Fibroblast of skin of left biceps (primary cell): ENCODE data around the gene FOXL3.

Experiments
- DNase-seq, 2 experiments: peaks; one replicate each; pipeline ENCODE4 v3.0.0-alpha.2; 2013; ENCODE audit warnings: low read depth in 2 of 2

The FOXL3 gene

DNA sequence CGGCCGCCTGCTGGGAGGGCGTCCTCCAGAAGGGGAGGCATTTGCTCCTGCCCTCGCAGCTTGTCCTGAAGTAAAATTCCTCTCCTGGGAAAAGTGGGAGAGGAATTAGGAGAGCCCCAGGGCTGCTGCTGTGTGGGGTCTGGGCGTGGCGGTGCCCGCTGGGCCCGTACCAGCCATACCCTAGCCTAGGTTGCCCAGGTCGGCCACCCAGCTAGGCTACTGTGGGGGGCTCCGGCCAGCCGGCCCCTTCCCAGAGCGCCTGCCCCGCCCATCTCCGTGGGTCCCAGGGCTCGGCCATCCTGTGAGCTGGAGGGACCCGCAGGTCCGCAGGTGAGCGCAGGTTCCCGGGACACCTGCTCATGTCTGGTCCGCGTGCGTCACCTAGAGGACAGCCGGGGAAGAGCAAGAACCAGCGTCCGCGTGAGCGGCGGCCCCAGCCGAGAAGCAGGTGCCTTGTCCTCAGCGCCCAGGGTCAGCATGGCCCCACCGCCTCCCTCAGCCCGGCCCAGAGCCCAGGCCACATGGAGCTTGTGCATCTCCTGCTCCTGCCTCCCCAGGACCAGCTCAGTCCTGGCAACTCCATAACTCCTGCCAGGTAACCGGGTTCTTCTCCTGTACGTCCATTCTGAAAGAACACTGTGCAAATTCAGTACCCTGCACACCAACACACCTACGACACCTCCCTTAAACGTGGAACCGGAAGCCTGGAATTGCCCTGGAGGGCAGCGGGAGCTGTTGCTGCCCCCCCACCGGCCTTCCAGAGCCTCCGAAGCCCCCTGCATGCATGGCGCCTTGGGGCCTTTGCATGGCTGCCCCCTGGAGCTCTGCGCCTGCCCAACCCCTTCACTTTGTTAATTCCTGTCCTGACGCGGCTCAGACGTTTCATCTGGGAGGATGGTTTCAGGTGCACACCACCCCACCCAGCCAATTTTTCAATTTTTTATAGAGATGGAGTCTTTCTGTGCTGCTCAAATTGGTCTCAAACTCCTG, 22.8 kb upstream of the FOXL3 start:
- DNase-seq, result no peak

DNA sequence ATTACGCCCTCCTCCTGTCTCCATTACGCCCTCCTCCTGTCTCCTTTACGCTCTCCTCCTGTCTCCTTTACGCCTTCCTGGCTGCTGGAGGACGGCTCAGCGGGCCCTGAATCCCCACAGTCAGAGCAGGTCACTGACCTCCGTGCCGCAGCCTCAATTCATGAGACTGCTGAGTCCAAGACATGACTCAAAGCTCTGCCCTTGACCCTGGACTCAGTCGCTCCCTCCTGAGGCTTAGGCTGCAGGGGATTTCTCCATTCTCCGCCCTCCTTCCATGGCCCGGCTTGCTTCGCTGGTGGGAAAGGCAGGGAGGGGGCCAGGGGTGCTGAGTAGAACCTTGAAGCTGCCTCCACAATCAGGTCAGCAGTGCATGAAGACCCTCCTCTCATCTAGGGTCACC, 21.0 kb upstream of the FOXL3 start:
- no peak for DNase-seq

DNA sequence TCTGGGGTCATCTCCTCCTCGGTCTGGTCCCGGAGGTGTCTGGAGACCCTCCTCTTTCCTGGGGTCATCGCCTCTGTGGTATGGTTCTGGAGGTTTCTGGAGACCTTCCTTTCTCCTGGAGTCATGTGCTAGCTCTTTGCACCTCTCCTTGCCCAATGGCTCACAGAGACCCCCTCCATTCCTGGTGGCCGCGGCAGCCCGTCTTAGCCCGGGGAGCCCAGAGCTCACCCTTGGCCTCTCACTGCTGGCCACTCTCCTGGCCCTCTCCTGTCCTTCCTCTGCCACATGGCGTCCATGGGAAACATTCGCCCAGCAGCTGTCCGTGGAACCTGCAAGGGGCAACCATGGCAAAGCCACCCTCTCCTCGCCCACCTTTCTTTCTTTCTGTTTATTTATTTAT, 20.2 kb upstream of the FOXL3 start:
- no peak for DNase-seq

- no peak for DNase-seq
Observed at GRCh38 chr7:270351-270983, 19.5 kb upstream of the FOXL3 start.

GRCh38 chr7:271266-272107, 18.5 kb upstream of the FOXL3 start:
- peak; percentile 11 to 25 for DNase-seq

DNA sequence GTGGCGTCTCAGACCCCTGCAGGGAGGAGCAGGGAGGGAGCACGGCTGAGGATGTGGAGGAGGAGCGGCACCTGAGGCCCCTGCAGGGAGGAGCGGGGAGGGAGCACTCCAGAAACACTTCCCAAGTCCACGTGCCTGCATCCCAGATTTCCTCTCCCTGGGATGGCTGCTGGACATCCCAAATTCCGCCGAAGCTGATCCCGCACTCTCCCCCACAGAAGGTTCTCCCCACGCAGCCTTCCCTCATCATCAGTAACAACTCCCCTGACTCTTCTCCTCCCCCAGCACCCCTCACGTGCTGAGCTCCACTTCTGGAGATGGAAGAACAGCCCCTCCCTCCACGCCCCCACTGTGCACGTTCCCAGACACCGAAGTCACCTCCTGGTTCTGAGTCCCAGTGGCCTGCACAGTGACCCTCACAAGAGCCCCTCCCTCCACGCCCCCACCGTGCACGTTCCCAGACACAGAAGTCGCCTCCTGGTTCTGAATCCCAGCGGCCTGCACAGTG, 17.8 kb upstream of the FOXL3 start:
- no peak for DNase-seq

GRCh38 chr7:272631-273030, 17.3 kb upstream of the FOXL3 start:
- no peak for DNase-seq

- DNase-seq, result no peak
Observed at GRCh38 chr7:273327-273726, 16.6 kb upstream of the FOXL3 start.

GRCh38 chr7:274266-274665, 15.7 kb upstream of the FOXL3 start:
- no peak for DNase-seq

DNA sequence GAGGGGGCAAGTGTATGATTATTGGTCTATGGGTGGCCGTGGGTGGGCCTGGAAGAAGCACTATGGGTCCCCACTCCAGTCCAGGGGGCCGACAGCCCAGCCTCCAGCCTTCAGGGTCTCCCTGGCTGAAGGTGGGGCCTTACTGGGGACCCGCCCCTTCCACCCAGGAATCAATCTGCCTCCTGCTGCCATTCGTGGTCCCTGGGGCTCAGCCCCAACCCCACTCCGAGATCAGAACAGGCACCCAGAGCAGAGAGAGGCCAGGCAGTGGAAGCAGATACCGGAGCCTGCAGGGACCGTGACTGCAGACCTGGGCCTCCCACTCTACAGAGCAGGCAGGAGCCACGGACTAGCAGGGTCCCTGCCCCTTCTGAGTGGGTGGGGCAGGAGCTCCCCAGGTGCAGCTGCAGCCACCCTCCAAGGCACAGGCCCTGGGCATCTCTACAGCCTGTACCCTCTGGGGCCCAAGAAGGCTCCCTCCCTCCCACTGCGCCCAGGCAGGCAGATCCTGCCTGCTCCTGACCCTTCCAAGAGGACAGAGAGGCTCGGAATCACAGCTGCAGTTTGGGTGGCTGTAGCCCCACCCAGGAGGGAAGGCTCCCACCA, 13.6 kb upstream of the FOXL3 start:
- DNase-seq, result no peak

GRCh38 chr7:277228-277627, 12.7 kb upstream of the FOXL3 start:
- DNase-seq, result no peak

- no peak for DNase-seq
Observed at GRCh38 chr7:278081-278480, 11.9 kb upstream of the FOXL3 start.

- no peak for DNase-seq
Observed at GRCh38 chr7:279821-280220, 10.1 kb upstream of the FOXL3 start.

- no peak for DNase-seq
Observed at GRCh38 chr7:280461-280860, 9.5 kb upstream of the FOXL3 start.

- no peak for DNase-seq
Observed at GRCh38 chr7:281637-282036, 8.3 kb upstream of the FOXL3 start.

DNA sequence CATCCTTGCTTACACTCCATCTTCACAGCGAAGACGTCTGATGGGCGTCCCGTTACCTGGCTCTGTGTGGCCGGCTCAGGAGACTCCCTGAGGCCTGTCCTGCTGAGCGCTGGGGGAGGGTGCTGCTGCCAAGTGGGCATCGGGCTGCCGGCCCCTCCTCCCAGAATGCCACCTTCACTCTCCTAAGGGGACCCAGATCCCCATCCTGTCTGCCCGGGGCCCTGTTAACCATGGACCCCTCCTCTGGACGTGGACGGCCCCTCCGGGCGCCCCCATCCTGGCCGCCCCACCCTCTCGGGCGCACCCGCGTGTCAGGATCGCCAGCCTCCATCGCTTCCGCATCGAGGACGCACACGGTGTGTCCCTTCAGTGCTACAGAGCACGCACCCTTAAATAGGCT, 7.3 kb upstream of the FOXL3 start:
- no peak for DNase-seq

- no peak for DNase-seq
Observed at GRCh38 chr7:284762-285722, 4.9 kb upstream of the FOXL3 start.

- no peak for DNase-seq
Observed at GRCh38 chr7:285731-286130, 4.2 kb upstream of the FOXL3 start.

DNA sequence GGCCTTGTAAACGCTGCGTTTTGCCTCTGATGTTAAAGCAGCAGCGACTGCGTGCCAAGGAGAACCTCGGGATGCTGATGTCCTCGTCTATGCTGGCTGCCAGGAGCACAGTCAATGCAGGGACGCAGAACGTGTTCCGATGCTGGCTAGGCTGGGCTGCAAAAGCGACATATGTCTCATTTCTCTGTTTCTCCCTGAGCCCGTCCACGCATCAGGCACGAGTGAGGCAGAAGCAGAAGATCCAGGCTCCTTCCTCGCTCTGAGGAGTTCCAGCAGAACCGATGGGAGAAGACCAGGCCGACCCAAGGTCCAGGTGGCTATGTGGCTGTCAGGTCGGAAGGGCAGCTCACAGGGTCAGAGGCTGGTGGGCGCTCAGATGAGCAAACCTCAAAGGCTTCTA, 3.7 kb upstream of the FOXL3 start:
- DNase-seq, result no peak

GRCh38 chr7:288671-289101, 1.3 kb upstream of the FOXL3 start:
- DNase-seq, result no peak
